HK-2 (cell line): ENCODE results near the gene CDV3.

Experiments used
- DNase-seq: peaks from one replicate; pipeline ENCODE4 v3.0.0-alpha.2; 2018; ENCODE audit not compliant: unreplicated experiment

The CDV3 gene

GRCh38 chr3:133606342-133606741, 32.9 kb downstream of the CDV3 start:
- DNase-seq, result no peak

DNA sequence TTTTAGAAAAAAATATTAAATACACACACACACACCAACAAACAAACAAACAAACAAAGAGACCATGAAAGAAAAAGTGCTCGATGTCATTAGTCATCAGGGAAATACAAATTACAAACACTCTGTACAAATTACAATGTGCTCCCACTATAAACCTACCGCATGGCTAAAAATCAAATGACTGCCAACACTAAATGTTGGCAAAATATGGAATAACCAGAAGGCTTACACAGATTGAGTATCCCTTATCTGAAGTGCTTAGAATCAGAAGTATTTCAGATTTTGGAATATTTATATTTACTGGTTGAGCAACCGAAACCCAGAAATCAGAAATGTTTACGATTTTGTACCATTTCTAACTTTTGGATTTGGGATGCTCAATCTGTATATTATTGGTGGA, 33.4 kb downstream of the CDV3 start:
- no peak for DNase-seq

GRCh38 chr3:133607816-133608215, 34.3 kb downstream of the CDV3 start:
- no peak for DNase-seq

DNA sequence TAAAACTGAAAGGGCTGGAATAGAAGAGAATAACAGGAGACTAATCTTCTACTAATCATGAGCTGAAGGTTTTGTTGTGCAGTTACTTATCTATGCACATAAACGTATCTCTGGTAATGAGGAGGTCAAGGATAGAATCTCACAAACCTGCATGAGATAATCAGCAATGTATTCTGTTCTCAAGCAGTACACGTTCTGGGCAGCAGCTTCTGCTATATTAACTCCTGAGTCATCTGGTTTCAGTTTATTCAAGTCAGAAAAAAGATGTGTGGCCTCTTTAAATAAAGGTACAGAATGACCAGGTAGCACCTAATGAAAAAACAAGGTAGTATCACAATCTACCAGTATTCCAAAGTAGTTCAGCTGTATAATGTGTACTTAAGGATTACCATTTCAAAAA, 34.9 kb downstream of the CDV3 start:
- DNase-seq, result no peak

DNA sequence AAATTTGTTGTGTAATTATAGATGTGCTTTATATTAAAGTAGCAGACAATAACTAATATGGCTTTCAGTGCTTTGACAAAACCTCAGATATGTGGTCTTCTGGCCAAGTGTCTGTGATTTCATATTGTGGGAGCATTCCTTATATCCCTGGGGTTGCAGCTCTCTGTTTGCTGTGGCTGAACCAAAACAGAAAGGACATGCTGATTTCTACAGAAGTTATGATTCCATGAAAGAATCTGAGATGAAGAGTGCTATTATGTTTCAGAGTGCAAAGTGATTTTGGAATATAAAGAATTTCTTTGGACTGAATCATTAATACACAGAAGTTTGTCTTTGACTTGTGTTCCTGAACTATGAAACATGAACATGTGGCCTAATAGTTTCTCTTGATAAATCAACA, 36.5 kb downstream of the CDV3 start:
- DNase-seq, result no peak

DNA sequence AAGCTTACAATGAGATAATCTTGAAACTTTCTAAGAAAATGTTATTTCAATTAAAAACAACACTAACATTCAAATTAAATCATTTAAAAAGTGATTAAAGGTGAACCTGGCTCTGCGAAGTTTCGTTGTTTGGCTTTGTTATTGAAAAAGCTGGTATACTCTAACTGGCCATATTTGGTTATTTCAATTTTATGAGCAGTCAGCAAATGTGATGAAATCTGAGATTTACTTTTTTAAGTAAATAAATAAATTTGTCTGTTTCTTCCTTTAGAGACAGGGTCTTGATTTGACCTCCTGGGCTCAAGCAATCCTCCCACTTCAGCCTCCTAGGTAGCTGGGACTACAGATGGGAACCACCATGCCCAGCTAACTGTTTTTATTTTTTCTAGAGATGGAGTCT, 38.0 kb downstream of the CDV3 start:
- no peak for DNase-seq

DNA sequence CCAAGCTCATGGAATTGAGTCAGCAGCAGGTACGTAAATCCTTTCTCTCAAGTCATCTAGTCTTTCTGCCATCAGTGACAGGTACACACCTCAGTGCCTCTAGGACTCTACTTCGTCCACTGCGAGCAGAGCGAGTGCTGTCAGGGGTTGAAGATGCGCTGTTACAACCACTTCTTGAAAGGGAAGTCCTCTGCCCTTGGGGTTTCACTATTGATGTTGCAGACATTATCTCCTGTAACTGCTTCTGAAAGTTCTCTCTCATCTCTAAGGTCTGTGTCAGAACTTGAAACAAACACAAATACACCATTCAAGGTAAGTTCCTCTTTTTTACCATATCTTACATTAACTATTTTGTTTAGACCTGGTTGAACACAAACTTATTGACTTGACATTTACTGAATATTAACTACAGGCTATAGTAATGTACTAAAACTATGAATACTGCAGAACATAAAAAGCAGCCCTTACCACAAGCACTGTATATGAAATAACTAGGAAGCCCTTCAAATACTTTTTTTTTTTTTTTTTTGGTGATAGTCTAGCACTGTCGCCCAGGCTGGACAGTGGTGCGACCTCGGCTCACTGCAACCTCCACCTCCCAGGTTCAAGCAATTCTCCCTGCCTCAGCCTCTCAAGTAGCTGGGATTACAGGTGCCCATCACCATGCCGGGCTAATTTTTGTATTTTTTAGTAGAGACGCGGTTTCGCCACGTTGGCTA, 46.7 kb downstream of the CDV3 start:
- DNase-seq, result no peak

DNA sequence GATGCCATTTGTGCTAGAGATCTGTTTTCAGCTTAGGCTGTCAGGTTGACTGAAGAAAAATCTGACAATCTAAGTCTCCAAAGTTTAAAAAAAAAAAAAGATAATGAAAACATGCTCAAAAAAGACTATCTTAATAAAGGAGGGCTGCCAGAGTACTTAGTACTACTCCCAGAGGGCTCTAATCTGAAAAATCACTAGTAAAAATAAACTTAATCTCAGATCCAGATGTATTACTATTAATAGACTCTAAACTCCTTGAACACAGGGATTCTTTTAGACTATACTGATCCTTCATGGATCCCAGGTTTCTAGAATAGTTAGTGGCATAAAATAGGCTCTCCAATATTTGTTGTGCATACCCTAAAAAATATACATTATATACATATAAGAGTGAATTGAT, 54.3 kb downstream of the CDV3 start:
- no peak for DNase-seq

DNA sequence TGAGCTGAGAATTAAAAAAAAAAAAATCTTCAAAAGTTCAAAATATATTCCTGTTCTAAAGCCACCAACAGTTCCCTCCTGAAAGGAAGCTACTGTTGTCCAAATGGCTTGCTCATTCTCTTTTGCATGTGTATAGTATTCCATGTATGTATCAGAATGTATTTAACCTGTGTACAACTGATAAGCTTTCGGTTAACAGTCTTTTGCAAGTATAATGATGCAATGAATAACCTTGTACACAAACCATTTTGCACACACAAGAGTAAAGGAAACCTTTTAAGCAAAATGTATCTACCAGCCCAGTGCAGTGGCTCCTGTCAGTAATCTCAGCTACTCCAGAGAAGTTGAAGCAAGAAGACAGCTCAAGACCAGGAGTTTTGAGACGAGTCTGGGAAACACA, 55.7 kb downstream of the CDV3 start:
- DNase-seq, result no peak

DNA sequence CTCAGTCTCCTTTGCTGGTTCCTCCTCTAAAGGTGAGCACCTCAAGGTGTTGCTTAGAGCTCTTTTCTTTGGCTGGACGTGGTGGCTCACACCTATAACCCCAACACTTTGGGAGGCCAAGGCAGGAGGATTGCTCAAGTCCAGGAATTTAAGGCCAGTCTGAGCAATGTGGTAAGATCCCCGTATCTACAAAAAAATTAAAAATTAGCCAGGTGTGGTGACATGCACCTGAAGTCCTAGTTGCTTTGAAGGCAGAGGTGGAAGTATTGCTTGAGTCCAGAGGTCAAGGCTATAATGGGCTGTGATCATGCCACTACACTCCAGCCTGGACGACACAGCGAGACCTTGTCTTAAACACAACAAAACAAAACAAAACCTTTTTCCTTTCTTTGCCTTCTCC, 60.0 kb downstream of the CDV3 start:
- DNase-seq, result no peak
